ENCODE data around the gene ABHD14A.

DNA sequence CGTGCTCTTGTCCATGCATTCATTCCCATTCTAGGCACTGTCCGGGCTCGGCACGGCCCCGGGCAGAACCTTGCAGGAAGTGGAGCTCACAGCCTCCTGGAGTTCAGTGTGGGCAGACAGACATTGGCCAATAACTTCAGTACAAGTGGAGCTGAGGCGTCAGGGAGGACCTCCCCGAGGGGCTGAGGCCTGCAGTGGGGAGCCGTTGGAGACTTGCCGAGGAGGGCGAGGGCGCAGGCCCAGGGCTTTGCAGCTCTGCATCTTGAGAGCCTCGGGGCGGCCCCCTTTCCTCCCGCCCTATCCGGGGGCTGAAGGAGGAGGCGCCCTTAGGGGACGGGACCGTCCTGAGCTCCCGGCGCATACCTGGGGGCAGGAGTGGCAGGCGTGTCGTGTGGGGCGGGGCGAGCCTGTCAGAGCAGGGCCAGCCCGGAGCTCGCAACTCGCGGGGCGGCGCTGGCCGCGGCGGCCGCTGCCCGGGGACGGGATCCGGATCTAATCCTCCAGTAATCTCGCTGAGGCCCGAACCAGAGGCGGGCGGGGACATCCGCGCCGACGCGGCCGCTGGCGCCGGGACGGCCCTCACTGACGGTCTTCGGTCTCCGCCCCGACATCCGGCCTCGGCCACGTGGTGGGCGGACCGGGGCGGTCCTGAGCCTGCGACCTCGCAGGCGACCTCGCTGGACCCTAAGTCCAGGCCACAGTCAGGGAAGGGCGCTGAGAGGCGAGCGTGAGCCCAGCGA lies 8.1 kb downstream of the ABHD14A start, which contains the start of gene ACY1:
- TF ChIP-seq, protein P1, sequence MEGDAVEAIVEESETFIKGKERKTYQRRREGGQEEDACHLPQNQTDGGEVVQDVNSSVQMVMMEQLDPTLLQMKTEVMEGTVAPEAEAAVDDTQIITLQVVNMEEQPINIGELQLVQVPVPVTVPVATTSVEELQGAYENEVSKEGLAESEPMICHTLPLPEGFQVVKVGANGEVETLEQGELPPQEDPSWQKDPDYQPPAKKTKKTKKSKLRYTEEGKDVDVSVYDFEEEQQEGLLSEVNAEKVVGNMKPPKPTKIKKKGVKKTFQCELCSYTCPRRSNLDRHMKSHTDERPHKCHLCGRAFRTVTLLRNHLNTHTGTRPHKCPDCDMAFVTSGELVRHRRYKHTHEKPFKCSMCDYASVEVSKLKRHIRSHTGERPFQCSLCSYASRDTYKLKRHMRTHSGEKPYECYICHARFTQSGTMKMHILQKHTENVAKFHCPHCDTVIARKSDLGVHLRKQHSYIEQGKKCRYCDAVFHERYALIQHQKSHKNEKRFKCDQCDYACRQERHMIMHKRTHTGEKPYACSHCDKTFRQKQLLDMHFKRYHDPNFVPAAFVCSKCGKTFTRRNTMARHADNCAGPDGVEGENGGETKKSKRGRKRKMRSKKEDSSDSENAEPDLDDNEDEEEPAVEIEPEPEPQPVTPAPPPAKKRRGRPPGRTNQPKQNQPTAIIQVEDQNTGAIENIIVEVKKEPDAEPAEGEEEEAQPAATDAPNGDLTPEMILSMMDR (IDR thresholded peaks at IDR 0.05): 0 out of 2 replicates have a peak, but pooled peaks have one; percentile 1
- TF ChIP-seq, protein P2, sequence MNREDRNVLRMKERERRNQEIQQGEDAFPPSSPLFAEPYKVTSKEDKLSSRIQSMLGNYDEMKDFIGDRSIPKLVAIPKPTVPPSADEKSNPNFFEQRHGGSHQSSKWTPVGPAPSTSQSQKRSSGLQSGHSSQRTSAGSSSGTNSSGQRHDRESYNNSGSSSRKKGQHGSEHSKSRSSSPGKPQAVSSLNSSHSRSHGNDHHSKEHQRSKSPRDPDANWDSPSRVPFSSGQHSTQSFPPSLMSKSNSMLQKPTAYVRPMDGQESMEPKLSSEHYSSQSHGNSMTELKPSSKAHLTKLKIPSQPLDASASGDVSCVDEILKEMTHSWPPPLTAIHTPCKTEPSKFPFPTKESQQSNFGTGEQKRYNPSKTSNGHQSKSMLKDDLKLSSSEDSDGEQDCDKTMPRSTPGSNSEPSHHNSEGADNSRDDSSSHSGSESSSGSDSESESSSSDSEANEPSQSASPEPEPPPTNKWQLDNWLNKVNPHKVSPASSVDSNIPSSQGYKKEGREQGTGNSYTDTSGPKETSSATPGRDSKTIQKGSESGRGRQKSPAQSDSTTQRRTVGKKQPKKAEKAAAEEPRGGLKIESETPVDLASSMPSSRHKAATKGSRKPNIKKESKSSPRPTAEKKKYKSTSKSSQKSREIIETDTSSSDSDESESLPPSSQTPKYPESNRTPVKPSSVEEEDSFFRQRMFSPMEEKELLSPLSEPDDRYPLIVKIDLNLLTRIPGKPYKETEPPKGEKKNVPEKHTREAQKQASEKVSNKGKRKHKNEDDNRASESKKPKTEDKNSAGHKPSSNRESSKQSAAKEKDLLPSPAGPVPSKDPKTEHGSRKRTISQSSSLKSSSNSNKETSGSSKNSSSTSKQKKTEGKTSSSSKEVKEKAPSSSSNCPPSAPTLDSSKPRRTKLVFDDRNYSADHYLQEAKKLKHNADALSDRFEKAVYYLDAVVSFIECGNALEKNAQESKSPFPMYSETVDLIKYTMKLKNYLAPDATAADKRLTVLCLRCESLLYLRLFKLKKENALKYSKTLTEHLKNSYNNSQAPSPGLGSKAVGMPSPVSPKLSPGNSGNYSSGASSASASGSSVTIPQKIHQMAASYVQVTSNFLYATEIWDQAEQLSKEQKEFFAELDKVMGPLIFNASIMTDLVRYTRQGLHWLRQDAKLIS (CRISPR knock-in tag; IDR thresholded peaks at IDR 0.05; ENCODE audit: borderline replicate concordance): no peak
- no peak for TF ChIP-seq TEAD4 (CRISPR knock-in tag; IDR thresholded peaks at IDR 0.05)
- TF ChIP-seq ZNF232 (CRISPR knock-in tag; IDR thresholded peaks at IDR 0.05): peak; percentile 93
- TF ChIP-seq, protein P3, sequence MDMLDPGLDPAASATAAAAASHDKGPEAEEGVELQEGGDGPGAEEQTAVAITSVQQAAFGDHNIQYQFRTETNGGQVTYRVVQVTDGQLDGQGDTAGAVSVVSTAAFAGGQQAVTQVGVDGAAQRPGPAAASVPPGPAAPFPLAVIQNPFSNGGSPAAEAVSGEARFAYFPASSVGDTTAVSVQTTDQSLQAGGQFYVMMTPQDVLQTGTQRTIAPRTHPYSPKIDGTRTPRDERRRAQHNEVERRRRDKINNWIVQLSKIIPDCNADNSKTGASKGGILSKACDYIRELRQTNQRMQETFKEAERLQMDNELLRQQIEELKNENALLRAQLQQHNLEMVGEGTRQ (CRISPR knock-in tag; IDR thresholded peaks at IDR 0.05): peak; percentile 93
- TF ChIP-seq, protein P4, sequence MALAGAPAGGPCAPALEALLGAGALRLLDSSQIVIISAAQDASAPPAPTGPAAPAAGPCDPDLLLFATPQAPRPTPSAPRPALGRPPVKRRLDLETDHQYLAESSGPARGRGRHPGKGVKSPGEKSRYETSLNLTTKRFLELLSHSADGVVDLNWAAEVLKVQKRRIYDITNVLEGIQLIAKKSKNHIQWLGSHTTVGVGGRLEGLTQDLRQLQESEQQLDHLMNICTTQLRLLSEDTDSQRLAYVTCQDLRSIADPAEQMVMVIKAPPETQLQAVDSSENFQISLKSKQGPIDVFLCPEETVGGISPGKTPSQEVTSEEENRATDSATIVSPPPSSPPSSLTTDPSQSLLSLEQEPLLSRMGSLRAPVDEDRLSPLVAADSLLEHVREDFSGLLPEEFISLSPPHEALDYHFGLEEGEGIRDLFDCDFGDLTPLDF (CRISPR knock-in tag; IDR thresholded peaks at IDR 0.05): 0 out of 2 replicates have a peak, but pooled peaks have one; percentile 67
- TF ChIP-seq SP1 (CRISPR knock-in tag; conservative IDR thresholded peaks at IDR 0.05): peak; percentile 84
